Endothelial cell of hepatic sinusoid (primary cell): Measurements from ENCODE around the gene SHCBP1.

Source experiments
- in situ Hi-C: cut with HindIII; loops from 2 replicates; pipeline ENCODE4 v1.10.0; 2017; ENCODE audit warnings: low sequenced_read_pairs

The SHCBP1 gene

DNA sequence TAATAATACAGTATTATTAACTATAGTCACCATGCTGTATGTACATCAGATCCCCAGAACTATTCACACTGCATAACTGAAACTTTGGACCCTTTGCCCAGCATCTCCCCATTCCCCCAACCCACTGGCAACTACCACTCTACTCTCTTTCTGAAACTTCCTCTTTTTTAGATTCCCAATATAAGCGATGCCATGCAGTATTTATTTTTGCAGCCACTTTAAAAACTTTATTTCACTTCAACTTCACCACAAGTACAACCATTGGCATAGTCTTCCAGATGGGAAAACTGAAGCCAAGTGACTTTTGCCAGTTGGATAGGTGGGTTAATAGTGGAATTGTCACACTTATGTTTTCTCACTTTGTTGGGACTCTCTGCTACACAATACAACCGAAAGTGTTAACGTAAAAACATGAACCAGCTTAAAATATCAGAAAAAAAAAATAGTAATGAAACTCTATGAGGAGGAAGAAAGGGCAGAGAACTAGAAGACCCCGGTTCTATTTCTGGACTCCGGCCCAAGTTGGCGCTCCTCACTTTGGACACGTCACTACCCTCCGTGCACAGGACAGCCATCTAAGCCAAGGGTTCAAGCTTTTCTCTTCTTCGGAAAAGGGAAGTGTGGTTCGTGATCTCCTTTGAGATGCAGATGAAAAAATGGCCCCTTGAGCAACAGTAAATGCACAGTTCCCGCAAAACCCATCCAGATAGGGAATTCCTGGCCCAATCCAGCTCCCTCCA is 743 bp downstream of the SHCBP1 start:
- in situ Hi-C loops, result no loop called here

DNA sequence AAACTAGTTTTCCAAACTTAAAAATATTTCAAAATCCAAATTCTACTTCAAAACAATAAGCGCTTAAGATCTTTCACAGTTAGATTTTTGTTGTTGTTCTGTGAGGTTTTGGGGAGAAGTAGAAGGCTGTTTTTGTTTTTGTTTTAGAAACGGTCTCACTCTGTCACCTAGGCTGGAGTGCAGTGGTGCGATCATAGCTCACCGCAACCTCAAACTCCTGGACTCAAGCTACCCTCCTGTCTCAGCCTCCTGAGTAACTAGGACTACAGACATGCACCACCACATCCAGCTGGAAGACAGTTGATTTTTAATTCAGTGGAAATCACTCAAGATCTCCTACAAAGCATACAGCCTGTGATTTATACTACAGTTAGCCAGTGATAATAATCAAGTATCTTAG is 2.7 kb downstream of the SHCBP1 start:
- in situ Hi-C loops, result no loop called here

- in situ Hi-C loops, result no loop called here
Measured at GRCh38 chr16:46614006-46614405, 7.2 kb downstream of the SHCBP1 start.

GRCh38 chr16:46613352-46613751 is 7.8 kb downstream of the SHCBP1 start:
- in situ Hi-C loops, result no loop called here

- in situ Hi-C loops, result no loop called here
Measured at GRCh38 chr16:46612121-46612520, 9.1 kb downstream of the SHCBP1 start.

DNA sequence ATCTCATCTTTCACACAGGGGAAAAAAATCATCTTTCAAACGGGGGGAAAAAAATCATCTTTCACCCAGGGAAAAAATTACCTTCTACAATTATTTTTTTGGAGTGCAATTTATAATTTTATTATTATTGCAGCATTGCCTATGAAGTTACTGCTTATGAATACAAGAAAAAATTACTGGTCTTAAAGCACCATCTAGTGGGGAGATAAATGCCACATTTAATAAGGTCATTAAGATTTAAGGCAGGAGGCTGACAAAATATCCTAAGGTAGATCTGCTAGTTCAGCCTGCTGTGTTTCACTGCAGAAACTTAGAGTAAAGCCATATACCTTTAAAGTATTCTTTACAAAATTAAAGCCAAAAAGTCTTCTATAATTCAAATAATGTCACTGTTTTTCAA is 13.7 kb downstream of the SHCBP1 start:
- in situ Hi-C loops, result no loop called here

DNA sequence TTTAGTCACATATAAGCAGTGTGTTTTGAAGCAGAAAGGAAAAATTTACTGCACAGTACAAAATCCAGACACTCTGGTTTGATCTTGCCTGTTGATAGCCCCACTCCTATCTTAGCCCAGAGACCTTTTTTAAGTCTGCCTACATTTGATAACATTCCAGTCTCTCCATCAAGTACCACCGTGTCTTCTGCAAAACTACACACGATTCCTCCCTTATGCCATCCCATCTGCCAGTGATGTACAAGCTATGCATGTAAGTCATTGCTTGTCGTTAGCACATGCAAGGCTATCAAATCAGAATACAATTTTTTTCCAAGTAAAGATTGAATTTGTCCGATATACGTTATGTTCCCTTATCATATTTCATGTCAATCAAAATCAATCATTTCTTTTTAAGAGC is 14.9 kb downstream of the SHCBP1 start:
- in situ Hi-C loops, result no loop called here

DNA sequence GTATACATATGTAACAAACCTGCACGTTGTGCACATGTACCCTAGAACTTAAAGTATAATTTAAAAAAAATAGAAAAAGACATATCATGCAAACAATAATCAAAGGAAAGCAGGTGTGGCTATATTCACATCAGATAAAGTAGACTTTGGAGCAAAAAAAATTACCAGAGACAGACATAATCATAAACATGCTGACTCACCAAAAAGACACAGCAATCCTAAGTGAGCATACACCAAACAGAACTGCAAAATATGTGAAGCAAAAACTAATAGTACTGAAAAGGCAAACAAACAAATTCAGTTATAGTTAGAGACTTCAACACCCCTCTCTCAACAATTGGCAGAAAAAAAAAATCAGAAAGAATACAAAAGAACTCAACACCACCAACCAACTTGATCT is 29.9 kb downstream of the SHCBP1 start:
- in situ Hi-C loops, result no loop called here

DNA sequence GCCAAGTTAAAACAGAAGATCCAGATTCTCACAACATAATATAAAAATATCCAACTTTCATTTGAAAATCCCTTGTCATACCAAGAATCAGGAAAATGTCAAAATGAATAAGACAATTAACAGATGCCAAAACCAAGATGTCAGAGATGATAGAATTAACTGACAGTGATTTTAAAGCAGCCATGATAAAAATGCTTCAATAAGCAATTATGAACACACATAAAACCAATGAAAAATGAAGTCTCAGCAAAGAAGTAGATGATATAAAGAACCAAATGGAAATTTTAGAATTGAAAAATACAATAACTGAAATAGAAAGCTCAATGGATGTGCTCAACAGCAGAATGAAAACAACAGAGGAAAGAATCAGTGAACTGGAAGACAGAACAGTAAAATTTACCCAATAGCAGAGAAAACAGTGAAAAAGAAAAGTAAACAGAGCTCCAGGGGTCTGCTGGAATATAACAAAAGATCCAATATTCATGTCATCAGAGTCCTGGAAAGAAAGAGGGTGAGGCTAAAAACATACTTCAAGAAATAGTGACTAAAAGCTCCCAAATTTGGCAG is 35.1 kb downstream of the SHCBP1 start:
- in situ Hi-C loops, result no loop called here

GRCh38 chr16:46583036-46583435 is 38.1 kb downstream of the SHCBP1 start:
- in situ Hi-C loops, result no loop called here

- in situ Hi-C loops, result no loop called here
Measured at GRCh38 chr16:46582313-46582712, 38.9 kb downstream of the SHCBP1 start.

DNA sequence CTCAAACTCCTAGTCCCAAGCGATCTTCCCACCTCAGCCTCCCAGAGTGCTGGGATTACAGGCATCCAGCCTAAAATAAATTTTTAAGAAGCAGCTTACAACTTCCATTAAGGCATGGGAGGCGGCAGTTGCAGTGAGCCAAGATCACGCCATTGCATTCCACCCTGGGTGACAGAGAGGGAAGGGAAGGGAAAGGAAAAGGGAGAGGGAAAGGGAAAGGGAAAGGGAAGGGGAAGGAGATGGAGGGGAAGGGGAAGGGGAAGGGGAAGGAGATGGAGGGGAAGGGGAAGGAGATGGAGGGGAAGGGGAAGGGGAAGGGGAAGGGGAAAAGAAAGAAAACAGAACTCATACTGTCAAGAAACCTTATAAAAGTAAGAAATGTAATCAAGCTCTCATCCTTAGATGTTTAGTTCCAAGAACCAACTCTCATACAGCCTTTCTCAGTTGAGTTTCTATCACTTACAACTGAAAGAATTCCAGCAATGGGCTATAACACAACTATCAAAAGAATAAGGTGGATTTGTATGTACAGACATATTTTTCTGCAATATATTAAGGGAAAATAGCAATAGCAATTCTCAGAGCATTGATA is 43.1 kb downstream of the SHCBP1 start:
- in situ Hi-C loops, result no loop called here

GRCh38 chr16:46573834-46574159 is 47.4 kb downstream of the SHCBP1 start:
- in situ Hi-C loops, result no loop called here

DNA sequence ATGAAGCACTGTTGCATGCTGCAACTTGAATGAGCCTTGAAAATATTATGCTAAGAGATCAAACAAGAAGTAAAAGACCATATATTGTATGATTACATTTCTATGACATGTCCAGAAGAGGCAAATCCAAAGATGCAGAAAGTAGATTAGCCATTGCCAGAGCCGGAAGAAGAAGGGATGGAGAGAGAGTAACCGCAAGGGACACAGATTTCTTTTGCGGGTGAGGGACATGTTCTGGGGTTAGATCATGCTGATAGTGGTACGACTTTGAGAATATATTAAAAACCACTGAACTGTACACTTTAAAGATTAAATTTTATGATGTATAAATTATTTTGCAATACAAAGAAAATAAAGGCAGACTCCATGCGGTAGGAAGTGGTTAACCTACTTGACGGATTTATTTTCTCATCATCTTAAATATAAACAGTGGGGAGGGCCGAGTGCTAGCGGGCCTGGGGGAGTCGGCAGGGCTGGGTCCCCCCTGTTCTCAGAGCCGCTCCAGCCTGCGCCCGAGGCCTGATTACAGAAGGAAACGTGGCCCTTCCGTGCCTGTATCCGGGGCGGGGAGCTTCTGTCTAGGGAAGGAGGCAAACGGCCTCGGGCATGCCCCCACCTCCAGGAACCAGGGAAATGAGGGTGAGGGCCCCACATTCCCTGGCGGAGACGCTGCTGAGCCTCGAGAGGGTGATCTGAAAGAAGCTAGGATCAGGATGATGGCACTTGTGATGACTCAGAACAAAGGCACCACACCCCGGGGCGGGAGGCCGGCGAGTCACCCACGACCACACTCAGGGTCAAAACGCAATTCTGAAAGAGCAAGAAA is 48.0 kb downstream of the SHCBP1 start:
- in situ Hi-C loops, result no loop called here

DNA sequence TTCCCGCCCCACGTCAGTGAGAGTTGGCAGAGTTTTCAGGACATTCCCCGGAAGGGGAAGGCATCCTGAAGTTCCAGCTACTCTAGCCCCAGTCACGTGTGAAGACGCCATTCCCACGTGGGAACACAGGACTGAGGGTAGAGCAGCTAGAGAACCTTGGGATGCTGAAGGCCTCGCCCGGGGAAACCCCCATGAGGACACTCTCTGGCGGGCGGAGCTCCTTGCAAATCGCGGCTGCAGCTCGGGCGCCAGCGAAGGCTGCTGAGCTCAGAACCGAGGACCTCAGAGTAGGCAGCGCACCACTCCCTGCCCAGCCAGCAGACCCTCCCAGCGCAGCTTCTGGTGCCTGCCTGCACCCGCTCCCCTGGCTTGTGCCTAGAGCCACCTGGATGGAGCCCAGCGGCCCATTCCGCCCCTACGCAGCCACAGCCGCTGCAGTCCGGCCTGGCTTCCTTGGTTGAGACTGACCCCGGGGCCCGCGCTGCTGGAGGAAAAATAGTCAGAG is 51.9 kb downstream of the SHCBP1 start:
- in situ Hi-C loops, result loop anchor here (10.0 kb wide), 1 partner anchor 76 kb away; no protein-coding TSS in a partner anchor

DNA sequence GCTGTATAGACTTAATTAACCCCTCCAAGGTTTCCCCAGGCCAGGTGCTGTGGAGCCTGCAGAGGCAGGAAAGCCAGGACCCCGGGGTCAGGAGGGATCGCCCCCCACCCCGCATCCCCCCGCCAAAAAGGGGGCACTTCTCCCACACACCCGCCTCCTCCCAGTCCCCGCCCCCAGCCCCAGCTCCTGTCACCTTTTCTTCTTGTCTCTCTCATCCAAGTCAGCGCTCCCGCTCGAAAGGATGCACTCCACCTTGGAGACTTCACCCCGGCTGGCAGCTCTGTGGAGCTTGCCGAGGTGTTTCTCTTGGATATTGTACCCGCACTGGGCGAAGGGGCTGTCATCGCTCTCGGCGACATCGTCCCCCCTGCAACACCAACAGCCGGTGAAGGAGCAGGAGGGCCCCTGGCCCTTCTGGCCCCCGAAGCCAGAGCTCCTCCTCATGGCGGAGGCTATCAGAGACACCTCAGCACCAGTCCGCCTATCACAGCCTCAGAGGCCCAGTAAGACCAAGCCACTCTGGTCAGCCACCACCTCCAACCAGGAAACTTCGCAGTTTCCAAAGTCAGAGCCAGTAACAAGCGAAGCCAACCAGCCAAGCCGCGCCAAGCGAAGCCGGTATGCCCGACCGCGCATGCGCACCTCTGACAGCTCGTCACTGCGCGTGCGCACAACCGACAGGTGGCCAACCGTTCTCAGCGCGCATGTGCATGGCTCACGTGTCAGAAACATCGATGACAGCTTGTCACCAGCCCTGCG is 52.5 kb downstream of the SHCBP1 start:
- in situ Hi-C loops, result loop anchor here (10.0 kb wide), 1 partner anchor 76 kb away; no protein-coding TSS in a partner anchor

DNA sequence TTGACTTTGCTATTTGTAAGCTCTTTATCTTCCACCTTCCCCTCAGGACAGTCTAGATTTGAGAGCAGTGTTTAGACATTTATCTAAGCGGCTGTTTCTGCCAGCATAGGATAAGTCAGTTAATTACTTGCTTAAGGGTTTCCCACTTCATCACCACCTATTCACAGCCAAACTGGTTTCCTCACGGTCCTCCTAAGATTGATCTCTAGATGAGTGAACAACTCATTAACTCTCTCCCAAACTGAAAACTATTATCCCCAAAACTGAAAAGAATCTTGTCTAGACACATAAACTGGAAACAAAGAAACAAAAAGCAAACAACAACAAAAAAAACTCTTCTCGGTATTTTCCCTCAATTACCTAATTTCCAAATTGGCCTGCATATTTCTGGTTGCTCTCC is 58.2 kb downstream of the SHCBP1 start:
- in situ Hi-C loops, result loop anchor here (10.0 kb wide), 1 partner anchor 82 kb away; no protein-coding TSS in a partner anchor

GRCh38 chr16:46558018-46558417 is 63.2 kb downstream of the SHCBP1 start:
- in situ Hi-C loops, result no loop called here

DNA sequence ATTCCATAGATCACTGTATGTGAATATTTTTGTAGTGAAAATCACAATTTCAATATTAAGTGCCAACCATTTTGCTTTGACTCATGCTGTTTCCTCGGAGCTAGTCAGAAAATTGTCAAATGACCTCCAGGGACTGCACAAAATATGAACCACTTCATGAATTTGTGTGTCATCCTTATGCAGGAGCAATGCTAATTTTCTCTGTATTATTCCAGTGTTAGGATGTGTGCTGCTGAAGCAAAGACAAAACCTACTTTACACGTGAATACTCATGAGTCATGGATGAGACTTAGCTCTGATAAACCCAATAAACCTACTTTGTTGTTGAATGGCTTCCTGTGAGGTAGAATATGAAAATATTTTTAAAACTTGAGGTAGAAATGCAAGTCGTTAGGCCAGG is 65.2 kb downstream of the SHCBP1 start:
- in situ Hi-C loops, result no loop called here

DNA sequence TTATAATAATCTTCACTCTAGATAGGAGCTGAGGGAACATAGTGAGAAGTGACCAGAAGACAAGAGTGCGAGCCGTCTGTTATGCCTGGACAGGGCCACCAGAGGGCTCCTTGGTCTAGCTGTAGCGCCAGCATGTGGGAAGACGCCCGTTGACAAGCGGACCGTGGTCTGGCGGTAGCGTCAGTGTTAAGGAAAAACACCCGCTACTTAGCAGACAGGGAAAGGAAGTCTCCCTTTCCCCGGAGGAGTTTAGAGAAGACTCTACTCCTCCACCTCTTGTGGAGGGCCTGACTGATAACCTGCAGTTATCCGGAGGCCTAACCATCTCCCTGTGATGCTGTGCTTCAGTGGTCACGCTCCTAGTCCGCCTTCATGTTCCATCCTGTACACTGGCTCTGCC is 66.7 kb downstream of the SHCBP1 start:
- in situ Hi-C loops, result loop anchor here (5.0 kb wide), 1 partner anchor 48 kb away; no protein-coding TSS in a partner anchor

GRCh38 chr16:46549477-46549876 is 71.7 kb downstream of the SHCBP1 start:
- in situ Hi-C loops, result no loop called here
